Retinal pigment epithelial cell (primary cell): ENCODE results near the gene STMN3.

Experiments
- DNase-seq: peaks from one replicate; pipeline ENCODE4 v3.0.0-alpha.2; 2010; ENCODE audit warnings: low read depth
- H3K4me3 ChIP-seq: 2 replicates; pipeline ENCODE4 v1.5.1; 2011; ENCODE audit warnings: mild to moderate bottlenecking, low read length, control low read depth, moderate library complexity
- CTCF ChIP-seq: conservative IDR thresholded peaks from 2 replicates; pipeline ENCODE4 v1.5.1; 2011; ENCODE audit warnings: low read depth, low read length, control low read depth, inconsistent platforms

STMN3 gene

DNA sequence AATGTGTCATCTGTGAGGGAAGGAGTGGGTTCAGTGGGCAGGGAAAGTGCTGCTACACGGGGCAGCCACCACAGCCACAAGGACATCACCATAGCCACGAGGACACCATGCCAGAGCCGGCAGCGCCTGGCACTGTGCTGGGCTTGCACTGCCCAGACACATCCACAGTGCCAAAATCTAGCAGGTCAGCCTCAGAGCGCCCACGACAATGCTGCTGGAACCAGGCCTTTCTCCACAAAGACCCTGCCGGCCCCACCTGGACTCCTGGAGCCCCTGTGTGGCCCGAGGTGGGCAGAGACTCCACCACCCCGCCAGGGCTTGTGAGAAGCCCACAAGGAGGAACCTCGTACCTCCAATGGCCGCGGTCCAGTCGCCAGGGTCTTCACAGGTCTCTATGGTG, 60.6 kb downstream of the STMN3 start:
- TF ChIP-seq CTCF = no peak
- DNase-seq = no peak
- H3K4me3 ChIP-seq = no peak overlapping the region

DNA sequence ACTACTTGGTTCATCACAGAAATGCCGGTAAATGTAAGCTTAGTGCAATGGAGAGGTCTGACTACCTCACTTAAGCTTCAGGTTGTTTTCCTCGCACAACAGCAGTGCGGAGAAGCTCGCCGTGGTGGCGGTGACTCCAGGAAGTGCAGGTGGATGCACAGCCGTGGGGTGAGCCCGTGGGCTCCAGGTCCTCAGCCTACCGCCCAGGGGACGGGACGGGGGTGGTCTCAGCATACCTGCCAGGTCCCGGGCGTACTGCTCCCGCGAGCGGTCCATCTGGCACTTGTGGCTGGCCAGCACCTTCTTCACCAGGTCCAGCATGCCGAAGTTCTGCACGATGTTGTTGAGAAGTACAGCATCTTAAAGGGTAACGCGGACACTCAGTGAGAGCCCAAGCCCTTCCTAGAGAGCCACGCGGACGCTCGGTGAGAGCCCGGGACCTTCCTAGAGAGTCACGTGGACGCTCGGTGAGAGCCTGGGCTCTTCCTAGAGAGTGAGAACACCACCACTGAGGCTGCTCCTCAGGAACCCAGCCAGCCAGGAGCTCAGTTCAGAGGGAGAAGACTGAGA, 61.4 kb downstream of the STMN3 start:
- H3K4me3 ChIP-seq = no peak overlapping the region
- TF ChIP-seq CTCF = no peak
- DNase-seq = no peak

DNA sequence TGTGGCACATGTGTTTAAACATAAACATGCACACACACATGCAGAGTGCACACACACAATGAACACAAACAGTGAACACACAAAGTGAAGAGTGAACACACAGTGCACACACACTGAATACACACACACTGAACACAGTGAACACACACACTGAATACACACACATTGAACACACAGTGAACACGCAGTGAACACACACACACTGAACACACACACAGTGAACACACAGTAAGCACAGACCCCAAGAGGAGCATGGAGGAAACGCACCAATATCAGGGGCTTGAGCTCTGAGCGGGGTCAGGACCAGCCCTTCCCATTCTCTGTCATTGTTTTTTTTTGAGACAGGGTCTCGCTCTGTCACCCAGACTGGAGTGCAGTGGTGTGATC, 62.1 kb downstream of the STMN3 start:
- no peak overlapping the region for H3K4me3 ChIP-seq
- no peak for TF ChIP-seq CTCF
- DNase-seq = no peak

- no peak overlapping the region for H3K4me3 ChIP-seq
- no peak for TF ChIP-seq CTCF
- DNase-seq = no peak
Measured at GRCh38 chr20:63590218-63591146, 62.7 kb downstream of the STMN3 start.
